Right atrium auricular region (tissue), 2 donors: ENCODE results near the gene NT5C1B. TPM values are rescaled to one million over a fixed set of nuclear protein-coding genes. Genes with fewer than 3 reads are reported as not detected.
A peak's percentile ranks its signal among the peaks of the same experiment; 100 is the strongest.

Experiments
- DNase-seq: peaks from one replicate; pipeline ENCODE4 v3.0.0-alpha.2; 2019; ENCODE audit warnings: low spot score
- H3K27ac ChIP-seq, 2 donors: fragments of 200-600 bp; sonication (generic); 1 replicate in 1 of 2; 2 replicates in 1 of 2; pipeline ENCODE4 v1.5.1; 2016 to 2019
- H3K27me3 ChIP-seq, 2 donors: fragments of 200-600 bp; sonication (generic); one replicate each; pipeline versions ENCODE4 v1.5.1 to v1.6.0; 2017 to 2019
- H3K36me3 ChIP-seq: fragments of 200-600 bp; sonication (generic); one replicate; pipeline ENCODE4 v1.5.1; 2016
- H3K4me1 ChIP-seq, 2 donors: fragments of 200-600 bp; sonication (generic); one replicate each; pipeline versions ENCODE4 v1.5.1 to v1.6.0; 2017 to 2019
- H3K4me3 ChIP-seq, 2 donors: fragments of 200-600 bp; sonication (generic); 1 replicate in 1 of 2; 2 replicates in 1 of 2; pipeline ENCODE4 v1.5.1; 2017 to 2019; ENCODE audit warnings: mild to moderate bottlenecking in 1 of 2, moderate library complexity in 1 of 2
- H3K9me3 ChIP-seq, 2 donors: fragments of 200-600 bp; sonication (generic); one replicate each; pipeline ENCODE4 v1.5.1; 2019
- CTCF ChIP-seq, 2 donors: fragments of 200-600 bp; sonication (generic); IDR thresholded peaks; one replicate each; pipeline ENCODE4 v1.5.1; 2019; ENCODE audit warnings: antibody characterized with exemption in 2 of 2
- total RNA-seq, 2 donors: library from RNA; depleted of rRNA; stranded (reverse); fragments of >200 nt; gene quantifications; one replicate each; pipeline ENCODE4 v1.1.0, GENCODE V29; 2016

NT5C1B gene
- total RNA-seq, 2 donors from 2014 or later, result not detected

GRCh38 chr2:18520451-18521425 is 68.6 kb downstream of the NT5C1B start:
- Histone ChIP-seq H3K27me3 (no peaks in the 10 kb centered on the region), H3K4me3 (peak overlapping the region; percentile 27 to 31), H3K36me3 (no peaks in the 10 kb centered on the region), H3K4me1 (peaks cover 0 to 41% of the 10 kb centered on the region in 2 donors), H3K9me3 (no peaks in the 10 kb centered on the region), H3K27ac (peak overlapping the region; percentile 70 to 84)
- peak; percentile 95 for DNase-seq
- peak; percentile 71 to 90 for TF ChIP-seq CTCF (IDR thresholded peaks at IDR 0.05)

GRCh38 chr2:18519914-18520450 is 69.4 kb downstream of the NT5C1B start:
- no peak for TF ChIP-seq CTCF (IDR thresholded peaks at IDR 0.05)
- no peak for DNase-seq
- H3K36me3 ChIP-seq, result no peaks in the 10 kb centered on the region
- H3K4me1 ChIP-seq, result peaks cover 0 to 43% of the 10 kb centered on the region in 2 donors
- peak overlapping the region; percentile 70 to 84 for H3K27ac ChIP-seq
- H3K4me3 ChIP-seq, result no peak overlapping the region
- no peaks in the 10 kb centered on the region for H3K27me3 ChIP-seq
- H3K9me3 ChIP-seq, result no peaks in the 10 kb centered on the region

DNA sequence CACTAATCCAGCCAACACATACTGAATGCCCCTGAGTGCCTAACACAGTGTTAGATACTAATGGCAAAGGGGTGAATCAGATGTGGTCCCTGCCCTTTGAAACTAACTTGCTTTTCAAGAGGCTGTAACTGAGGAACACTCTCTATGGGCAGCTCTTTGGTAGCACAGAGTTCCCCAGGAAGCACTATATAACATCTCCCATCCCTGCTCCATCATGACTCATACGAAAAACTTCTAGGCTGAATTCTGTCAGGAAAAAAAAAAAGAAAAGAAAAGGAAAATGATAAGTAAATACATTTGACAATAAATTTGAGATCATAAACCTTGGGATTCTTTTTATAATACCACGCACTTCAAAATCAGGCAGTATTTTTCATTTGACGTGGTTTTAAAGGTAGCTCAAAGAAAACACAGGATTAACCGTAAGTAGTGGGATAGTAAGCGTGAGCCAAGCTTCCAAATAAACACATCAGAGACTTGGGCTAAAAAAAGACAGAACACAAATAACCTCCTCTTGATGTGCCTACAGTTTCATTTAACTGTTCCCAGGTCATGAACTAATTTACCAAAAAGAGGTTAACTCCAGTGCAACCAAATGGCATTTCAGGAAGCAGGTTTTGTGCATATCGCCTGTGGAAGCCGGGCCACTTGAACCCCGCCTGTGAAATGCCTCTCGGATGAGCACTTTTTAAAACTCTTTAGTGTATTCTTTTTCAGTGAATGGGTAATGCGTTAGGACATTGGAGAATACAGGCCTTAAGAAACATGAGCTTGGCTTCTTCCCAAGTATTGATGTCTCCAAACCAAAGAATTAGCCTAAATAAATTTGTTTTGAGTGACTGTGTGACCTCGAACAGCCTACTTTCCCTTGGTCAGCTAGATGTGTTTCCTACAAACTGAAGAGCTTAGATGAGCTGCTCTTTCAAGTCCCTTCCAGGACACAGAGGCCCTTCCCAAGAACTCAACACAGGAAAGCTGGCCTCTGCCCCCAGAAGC is 71.0 kb downstream of the NT5C1B start:
- Histone ChIP-seq H3K27ac (peak overlapping the region; percentile 49 to 74), H3K27me3 (no peaks in the 10 kb centered on the region), H3K36me3 (no peaks in the 10 kb centered on the region), H3K4me3 (no peak overlapping the region), H3K4me1 (peaks cover 0 to 47% of the 10 kb centered on the region in 2 donors), H3K9me3 (no peaks in the 10 kb centered on the region)
- no peak for TF ChIP-seq CTCF (IDR thresholded peaks at IDR 0.05)
- DNase-seq, result no peak

DNA sequence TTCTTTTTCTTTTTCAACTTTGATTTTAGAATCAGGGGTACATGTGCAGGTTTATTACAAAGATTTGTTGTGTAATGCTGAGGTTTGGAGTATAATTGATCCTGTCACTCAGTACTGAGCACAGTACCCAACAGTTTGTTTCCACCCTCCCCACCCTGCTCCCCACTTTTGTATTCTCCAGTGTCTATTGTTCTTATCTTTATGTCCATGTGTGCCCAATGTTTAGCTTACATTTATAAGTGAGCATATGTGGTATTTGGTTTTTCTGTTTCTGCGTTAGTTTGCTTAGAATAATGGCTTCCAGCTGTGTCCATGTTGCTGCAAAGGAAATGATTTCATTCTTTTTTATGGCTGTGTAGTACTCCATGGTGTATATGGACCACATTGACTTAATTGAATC is 72.0 kb downstream of the NT5C1B start:
- no peak overlapping the region for H3K27ac ChIP-seq

More for the DNA sequence above, 72.0 kb downstream of the NT5C1B start:
- Histone ChIP-seq H3K4me1 (peaks cover 0 to 42% of the 10 kb centered on the region in 2 donors), H3K27me3 (no peaks in the 10 kb centered on the region), H3K9me3 (no peaks in the 10 kb centered on the region), H3K4me3 (no peak overlapping the region), H3K36me3 (no peaks in the 10 kb centered on the region)
- no peak for DNase-seq
- TF ChIP-seq CTCF (IDR thresholded peaks at IDR 0.05), result no peak
